Measurements from ENCODE around the gene UGT1A8. TPM values are rescaled to one million over a fixed set of nuclear protein-coding genes. Genes with fewer than 3 reads are reported as not detected.
"Not testable (repeated sequence)": the region's sequence is repeated elsewhere in the genome, so short reads cannot be mapped to it uniquely, and the experiment has no call there.

UGT1A8 gene
- not detected in 2 replicates for total RNA-seq (2014; rRNA removed; shearing (Covaris generic))

- not testable (repeated sequence) for DNase-seq (ENCODE audit: low spot score)
These were observed at the start of gene UGT1A8 for GRCh38 chr2:233617476-233617875. Gene UGT1A8, plus strand, starts transcription at chr2:233617633. Its CDS starts 75 bp downstream, at chr2:233617708.

- no peak for DNase-seq (ENCODE audit: low spot score)
These were observed 46.4 kb upstream of the UGT1A8 start for GRCh38 chr2:233571001-233571400.

DNA sequence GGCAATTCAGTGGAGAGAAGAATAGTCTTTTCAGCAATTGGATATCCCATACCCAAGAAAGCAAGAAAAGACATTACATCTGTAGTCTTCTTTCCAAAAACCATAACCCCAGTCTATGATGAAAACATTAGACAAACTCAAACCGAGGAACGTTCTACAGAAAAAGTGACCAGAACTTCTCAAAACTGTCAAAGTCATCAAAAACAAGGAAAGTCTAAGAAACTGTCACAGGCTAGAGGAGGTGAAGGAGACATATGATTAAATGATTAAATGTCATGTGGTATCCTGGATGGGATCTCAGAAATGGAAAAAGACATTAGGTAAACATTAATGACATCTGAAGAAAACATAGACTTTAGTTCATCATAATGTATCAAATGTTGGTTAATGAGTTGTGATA, 46.0 kb upstream of the UGT1A8 start:
- DNase-seq (ENCODE audit: low spot score), result no peak

- DNase-seq (ENCODE audit: low spot score), result no peak
These were observed 45.0 kb upstream of the UGT1A8 start for GRCh38 chr2:233572468-233572867.

GRCh38 chr2:233577341-233577740, 40.1 kb upstream of the UGT1A8 start:
- DNase-seq (ENCODE audit: low spot score), result not testable (repeated sequence)

GRCh38 chr2:233583217-233583965, 34.0 kb upstream of the UGT1A8 start:
- DNase-seq (ENCODE audit: low spot score), result not testable (repeated sequence)

GRCh38 chr2:233584210-233584609, 33.2 kb upstream of the UGT1A8 start:
- no peak for DNase-seq (ENCODE audit: low spot score)

DNA sequence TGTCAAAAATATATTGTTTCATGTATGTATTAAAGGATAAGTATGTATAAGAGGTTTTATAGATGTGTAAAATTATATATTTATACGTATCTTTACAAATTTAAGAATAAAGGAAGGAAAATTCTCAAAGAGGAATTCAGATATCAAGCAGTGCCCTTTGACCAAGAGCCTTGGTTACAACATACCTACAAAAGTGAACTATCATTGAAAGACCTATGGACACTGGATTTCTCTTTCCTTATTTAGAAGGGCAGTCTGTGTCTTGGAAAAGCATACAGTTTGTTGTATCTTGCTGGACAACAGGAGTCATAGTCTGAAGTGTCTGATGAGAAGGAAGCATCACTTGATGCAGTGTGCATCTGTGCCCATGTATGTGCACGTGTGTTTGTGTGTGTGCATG, 29.0 kb upstream of the UGT1A8 start:
- no peak for DNase-seq (ENCODE audit: low spot score)

DNA sequence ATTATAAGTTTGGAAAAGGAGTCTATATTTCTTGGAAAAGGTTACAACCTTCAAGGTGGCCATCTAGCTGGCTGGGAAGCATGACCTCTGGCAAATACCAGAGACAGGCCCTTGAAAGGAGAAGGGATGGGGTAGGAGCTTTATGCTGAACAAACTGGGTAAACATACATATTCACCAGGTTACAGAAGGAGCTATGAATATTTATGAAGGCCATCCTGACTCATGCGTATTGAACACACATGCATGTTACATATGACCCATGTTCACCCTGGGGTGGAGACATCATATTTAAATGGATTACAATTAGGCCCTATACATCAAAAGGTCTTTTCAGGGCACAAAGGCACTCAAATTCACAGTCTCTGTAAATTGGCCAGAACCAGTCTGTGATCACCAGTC, 24.7 kb upstream of the UGT1A8 start:
- not testable (repeated sequence) for DNase-seq (ENCODE audit: low spot score)

DNA sequence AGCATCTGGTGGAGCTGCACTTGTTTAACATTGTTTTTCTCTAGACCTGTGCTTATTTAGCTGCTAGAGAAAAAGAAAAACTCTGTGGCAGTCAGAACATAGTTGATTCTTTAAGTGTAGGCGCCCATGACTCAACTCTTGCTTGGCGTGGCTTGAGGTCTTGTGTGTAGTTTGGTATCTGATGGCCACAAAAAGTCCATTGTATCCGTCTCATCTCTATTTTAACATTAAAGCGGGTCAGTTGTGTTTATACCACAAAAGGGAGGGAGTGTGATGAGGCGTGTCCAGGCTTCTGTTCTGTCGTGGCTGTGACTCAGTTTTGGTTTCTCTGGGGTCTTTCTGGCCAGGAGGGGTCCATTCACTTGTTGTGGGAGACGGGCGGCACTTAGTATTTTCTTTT, 24.2 kb upstream of the UGT1A8 start:
- DNase-seq (ENCODE audit: low spot score), result no peak

- no peak for DNase-seq (ENCODE audit: low spot score)
These were observed 19.9 kb upstream of the UGT1A8 start for GRCh38 chr2:233597522-233597921.

DNA sequence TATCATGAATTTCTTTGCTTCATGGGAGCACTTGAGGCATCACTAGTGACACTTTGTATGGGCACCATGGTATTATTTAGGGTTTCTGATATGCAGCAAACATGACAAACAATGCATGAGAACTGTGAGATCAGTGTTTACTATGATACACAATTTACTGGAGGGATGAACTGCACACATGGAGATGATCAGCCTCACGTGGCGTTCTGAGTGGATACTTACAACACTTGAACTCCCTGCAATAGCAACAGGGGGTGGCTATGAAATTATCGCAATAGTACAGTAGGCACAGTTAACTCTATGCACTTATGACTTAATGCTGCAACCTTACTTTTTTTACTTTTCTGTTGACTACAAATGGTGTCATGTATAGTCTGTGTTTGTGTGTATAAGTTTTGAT, 18.5 kb upstream of the UGT1A8 start:
- no peak for DNase-seq (ENCODE audit: low spot score)

GRCh38 chr2:233600386-233600785, 17.0 kb upstream of the UGT1A8 start:
- DNase-seq (ENCODE audit: low spot score), result peak; percentile 29

DNA sequence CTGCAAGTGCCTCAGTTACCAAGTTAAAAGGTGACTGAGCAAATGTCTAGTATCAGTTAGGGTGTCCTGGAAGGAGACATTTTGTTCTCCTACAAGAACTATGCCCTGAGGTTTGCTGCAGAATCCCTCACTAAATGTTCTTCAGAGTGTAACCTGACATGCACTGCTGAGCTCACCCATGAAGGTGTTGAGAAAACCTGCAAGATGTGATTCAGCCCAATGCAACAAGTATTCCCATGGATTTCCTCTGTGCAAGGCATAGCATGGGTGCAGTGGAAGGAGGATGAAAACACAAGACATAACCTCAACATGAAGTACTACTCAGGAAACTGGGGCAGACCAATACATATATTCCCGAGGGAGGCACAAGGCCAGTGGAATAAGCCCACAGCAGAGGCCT, 15.4 kb upstream of the UGT1A8 start:
- DNase-seq (ENCODE audit: low spot score), result no peak

DNA sequence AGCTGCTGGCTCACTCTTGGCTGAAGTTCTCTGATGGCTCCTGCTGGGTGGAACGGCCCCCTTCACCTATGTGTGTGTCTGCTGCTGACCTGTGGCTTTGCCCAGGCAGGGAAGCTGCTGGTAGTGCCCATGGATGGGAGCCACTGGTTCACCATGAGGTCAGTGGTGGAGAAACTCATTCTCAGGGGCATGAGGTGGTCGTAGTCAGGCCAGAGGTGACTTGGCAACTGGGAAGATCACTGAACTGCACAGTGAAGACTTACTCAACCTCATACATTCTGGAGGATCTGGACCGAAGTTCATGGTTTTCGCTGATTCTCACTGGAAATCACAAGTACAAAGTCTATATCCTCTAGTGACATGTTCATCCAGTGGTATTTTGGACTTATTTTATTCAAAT, 13.9 kb upstream of the UGT1A8 start:
- no peak for DNase-seq (ENCODE audit: low spot score)

- DNase-seq (ENCODE audit: low spot score), result no peak
These were observed 12.6 kb upstream of the UGT1A8 start for GRCh38 chr2:233604826-233605225.

- DNase-seq (ENCODE audit: low spot score), result no peak
These were observed 11.8 kb upstream of the UGT1A8 start for GRCh38 chr2:233605680-233606079.

DNA sequence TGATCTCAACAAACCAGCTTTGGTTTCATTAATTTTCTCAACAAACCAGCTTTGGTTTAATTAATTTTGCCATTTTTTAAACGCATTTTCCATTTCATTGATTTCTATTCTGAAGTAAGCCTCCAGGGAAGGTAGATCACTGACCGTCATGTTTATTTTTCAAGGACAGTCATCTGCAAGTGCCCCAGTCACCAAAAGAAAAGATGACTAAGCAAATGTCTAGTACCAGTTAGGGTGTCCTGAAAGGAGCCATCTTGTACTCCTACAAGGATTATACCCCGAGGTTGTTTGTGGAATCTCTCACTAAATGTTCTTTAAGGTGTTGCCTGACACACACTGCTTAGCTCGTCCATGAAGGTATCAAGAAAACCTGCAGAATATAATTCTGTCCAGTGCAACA, 6.1 kb upstream of the UGT1A8 start:
- DNase-seq (ENCODE audit: low spot score), result no peak

DNA sequence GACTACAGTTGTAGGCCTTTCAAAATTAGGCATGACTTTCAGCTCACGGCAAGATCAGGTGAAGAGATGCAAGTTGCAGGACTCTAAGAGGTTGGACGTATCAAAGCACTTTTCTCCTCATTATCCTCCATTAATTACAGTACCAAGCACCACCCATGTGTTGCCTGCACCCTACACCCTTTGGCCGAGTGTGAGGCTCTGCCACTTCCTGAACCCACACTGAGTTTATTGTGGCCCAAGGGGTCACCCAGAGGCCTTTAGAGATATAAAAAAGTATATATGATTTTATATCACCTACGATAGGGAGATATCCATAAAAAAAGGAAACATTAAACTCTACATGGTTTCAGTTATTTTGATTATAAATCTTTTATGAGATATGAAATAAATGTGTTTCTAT, 2.8 kb downstream of the UGT1A8 start:
- DNase-seq (ENCODE audit: low spot score), result no peak

- not testable (repeated sequence) for DNase-seq (ENCODE audit: low spot score)
These were observed 4.4 kb downstream of the UGT1A8 start for GRCh38 chr2:233621863-233622262.

DNA sequence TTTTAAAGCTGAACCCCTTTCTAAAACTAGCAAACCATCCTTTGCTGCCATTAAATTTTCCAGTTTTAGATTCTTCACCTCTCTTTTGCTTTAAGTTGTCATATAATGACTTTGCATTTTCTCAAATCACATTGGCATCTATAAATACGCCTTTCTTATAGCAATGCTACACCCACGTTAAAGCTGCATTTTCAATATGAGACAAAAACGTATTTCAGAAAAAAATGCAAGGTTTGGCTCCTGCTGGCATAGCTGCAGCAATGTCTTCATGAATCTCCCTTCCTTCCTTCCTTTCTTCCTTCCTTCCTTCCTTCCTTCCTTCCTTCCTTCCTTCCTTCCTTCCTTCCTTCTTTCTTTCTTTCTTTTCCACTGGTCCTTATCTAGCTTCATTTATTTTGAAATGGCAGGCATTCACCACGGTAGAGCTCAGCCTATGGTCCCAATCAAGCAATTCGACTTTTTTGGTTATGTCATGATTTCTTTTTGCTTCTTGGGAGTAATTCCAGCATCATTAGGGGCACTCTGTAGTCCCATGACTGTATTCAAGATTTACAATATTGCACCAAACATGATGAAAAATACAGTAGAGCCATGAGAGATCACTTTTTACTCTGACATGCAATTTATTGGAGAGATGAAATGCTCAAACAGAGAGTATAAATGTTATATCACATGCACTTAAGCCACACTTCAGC, 10.0 kb downstream of the UGT1A8 start:
- no peak for DNase-seq (ENCODE audit: low spot score)

DNA sequence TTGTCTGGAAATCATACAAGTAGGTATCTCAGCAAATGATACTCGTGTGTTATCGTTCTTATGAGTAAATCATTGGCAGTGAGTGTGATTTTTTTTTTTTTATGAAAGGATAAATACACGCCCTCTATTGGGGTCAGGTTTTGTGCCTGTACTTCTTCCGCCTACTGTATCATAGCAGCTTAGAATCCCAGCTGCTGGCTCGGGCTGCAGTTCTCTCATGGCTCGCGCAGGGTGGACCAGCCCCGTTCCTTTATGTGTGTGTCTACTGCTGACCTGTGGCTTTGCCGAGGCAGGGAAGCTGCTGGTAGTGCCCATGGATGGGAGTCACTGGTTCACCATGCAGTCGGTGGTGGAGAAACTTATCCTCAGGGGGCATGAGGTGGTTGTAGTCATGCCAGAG, 18.9 kb downstream of the UGT1A8 start, which contains the start of gene UGT1A10:
UGT1A10 (plus strand) TSS at position 143 of the 400 bp plus-strand sequence; CDS start at position 218, 75 bp downstream.
- DNase-seq (ENCODE audit: low spot score), result not testable (repeated sequence)

- DNase-seq (ENCODE audit: low spot score), result no peak
These were observed 21.4 kb downstream of the UGT1A8 start for GRCh38 chr2:233638836-233639235.
